H1 (cell line): ENCODE measurements around the gene C16orf89. TPM values are rescaled to one million over a fixed set of nuclear protein-coding genes. Genes with fewer than 3 reads are reported as not detected.
A peak's percentile ranks its signal among the peaks of the same experiment; 100 is the strongest.

Experiments used
- CTCF ChIA-PET: fragments of 300-600 bp; sonication (Branson Sonifier 250); formaldehyde crosslinking; loops from one replicate; lab custom pipeline; 2021; ENCODE audit not compliant: partially characterized antibody; lab: Charles Lee
- POLR2A ChIA-PET: fragments of 300-600 bp; sonication (Branson Sonifier 250); formaldehyde crosslinking; loops from one replicate; lab custom pipeline; 2021; ENCODE audit warnings: inconsistent platforms; ENCODE audit not compliant: partially characterized antibody; lab: Charles Lee
- DNase-seq, 2 experiments: peaks; one replicate each; pipeline versions ENCODE4 v3.0.0 to v3.0.0-alpha.2; 2010 to 2022; ENCODE audit warnings: low spot score in 2 of 2, low read depth in 1 of 2, mixed read lengths in 1 of 2
- FAIRE-seq: peaks from 2 replicates; lab custom pipeline; 2011; peaks lifted over from hg19 to GRCh38; lab: Jason Lieb, UNC
- H2AFZ ChIP-seq: 2 replicates; pipeline ENCODE4 v1.8.1; 2012; ENCODE audit warnings: low read length, inconsistent platforms
- H2AK5ac ChIP-seq: 2 replicates; pipeline ENCODE4 v1.6.1; 2013; ENCODE audit warnings: low read depth, low read length
- H2BK120ac ChIP-seq: replicated peaks from 2 replicates; pipeline ENCODE3; 2013; ENCODE audit warnings: low read depth, low read length, inconsistent platforms
- H2BK12ac ChIP-seq: 2 replicates; pipeline ENCODE4 v1.6.1; 2013; ENCODE audit warnings: low read depth, low read length
- H2BK15ac ChIP-seq: 2 replicates; pipeline ENCODE4 v1.6.1; 2013; ENCODE audit warnings: low read length
- H2BK20ac ChIP-seq: 2 replicates; pipeline ENCODE4 v1.6.1; 2013; ENCODE audit warnings: low read length
- H2BK5ac ChIP-seq: 2 replicates; pipeline ENCODE4 v1.6.1; 2013; ENCODE audit warnings: low read depth, low read length
- H3K14ac ChIP-seq: 2 replicates; pipeline ENCODE4 v1.6.1; 2013; ENCODE audit warnings: inconsistent platforms; ENCODE audit not compliant: insufficient read length
- H3K18ac ChIP-seq: 2 replicates; pipeline ENCODE4 v1.6.1; 2013; ENCODE audit warnings: low read length; ENCODE audit errors: extremely low read depth
- H3K23ac ChIP-seq: 2 replicates; pipeline ENCODE4 v1.6.1; 2013; ENCODE audit warnings: inconsistent platforms; ENCODE audit not compliant: insufficient read length
- H3K23me2 ChIP-seq: 2 replicates; pipeline ENCODE4 v1.6.1; 2013; ENCODE audit warnings: low read depth, low read length
- H3K27ac ChIP-seq: 2 replicates; pipeline ENCODE4 v1.6.1; 2011; ENCODE audit warnings: low read depth, low read length, inconsistent platforms
- H3K27me3 ChIP-seq, 4 experiments: replicated peaks in 1 of 4; 1 replicate in 1 of 4; 2 replicates in 3 of 4; pipeline versions ENCODE4 v1.6.1 to v1.8.1; 2011 to 2013; ENCODE audit warnings: low read length in 3 of 4, mild to moderate bottlenecking in 3 of 4, inconsistent platforms in 2 of 4, mixed read lengths in 2 of 4, moderate library complexity in 1 of 4; ENCODE audit not compliant: control insufficient read depth in 3 of 4, insufficient read depth in 3 of 4; ENCODE audit errors: extremely low read depth in 1 of 4
- H3K36me3 ChIP-seq, 4 experiments: 2 replicates each; pipeline versions ENCODE4 v1.6.1 to v1.8.1; 2011 to 2013; ENCODE audit warnings: mild to moderate bottlenecking in 4 of 4, low read length in 3 of 4, moderate library complexity in 2 of 4, control low read depth in 1 of 4, inconsistent platforms in 1 of 4; ENCODE audit not compliant: insufficient read depth in 4 of 4, control insufficient read depth in 2 of 4
- H3K4ac ChIP-seq: replicated peaks from 2 replicates; pipeline ENCODE3; 2013; ENCODE audit warnings: low read length, low read depth, mixed read lengths, inconsistent platforms; ENCODE audit not compliant: insufficient read length
- H3K4me1 ChIP-seq, 4 experiments: replicated peaks in 1 of 4; 1 replicate in 1 of 4; 2 replicates in 3 of 4; pipeline versions ENCODE4 v1.6.1 to v1.8.1; 2011 to 2013; ENCODE audit warnings: low read length in 3 of 4, inconsistent platforms in 2 of 4, mixed read lengths in 1 of 4; ENCODE audit not compliant: insufficient read depth in 4 of 4, control insufficient read depth in 3 of 4
- H3K4me2 ChIP-seq, 2 experiments: 2 replicates each; pipeline versions ENCODE4 v1.6.1 to v1.8.1; 2011 to 2013; ENCODE audit warnings: low read depth in 2 of 2, low read length in 2 of 2, control low read depth in 1 of 2, inconsistent platforms in 1 of 2, mild to moderate bottlenecking in 1 of 2; ENCODE audit not compliant: insufficient read depth in 1 of 2
- H3K4me3 ChIP-seq, 4 experiments: fragments of 200-600, 300-600 bp in 1 of 4; sonication (generic), shearing (Covaris generic), sonication (Bioruptor Twin) in 1 of 4; 2 replicates each; pipeline versions ENCODE4 v1.5.1 to v1.8.1; 2011 to 2016; ENCODE audit warnings: low read length in 4 of 4, low read depth in 3 of 4, control low read depth in 2 of 4, inconsistent platforms in 2 of 4, mild to moderate bottlenecking in 2 of 4, mixed read lengths in 1 of 4, moderate library complexity in 1 of 4; ENCODE audit not compliant: insufficient read depth in 2 of 4; ENCODE audit errors: extremely low read depth in 1 of 4
- H3K56ac ChIP-seq: replicated peaks from 2 replicates; pipeline ENCODE3; 2013; ENCODE audit warnings: low read depth, mild to moderate bottlenecking, mixed read lengths, low read length, inconsistent platforms; ENCODE audit not compliant: insufficient read length
- H3K79me1 ChIP-seq: 2 replicates; pipeline ENCODE4 v1.6.1; 2013; ENCODE audit warnings: low read depth, low read length, control low read depth
- H3K79me2 ChIP-seq, 2 experiments: 2 replicates each; pipeline versions ENCODE4 v1.6.1 to v1.8.1; 2012 to 2013; ENCODE audit warnings: low read length in 2 of 2, mild to moderate bottlenecking in 2 of 2, inconsistent platforms in 1 of 2; ENCODE audit not compliant: insufficient read depth in 2 of 2, control insufficient read depth in 1 of 2
- H3K9ac ChIP-seq, 4 experiments: replicated peaks in 1 of 4; 1 replicate in 1 of 4; 2 replicates in 3 of 4; pipeline versions ENCODE4 v1.6.1 to v1.8.1; 2011 to 2013; ENCODE audit warnings: low read depth in 3 of 4, low read length in 3 of 4, control low read depth in 2 of 4, mild to moderate bottlenecking in 2 of 4, moderate library complexity in 2 of 4, inconsistent platforms in 1 of 4; ENCODE audit errors: extremely low read depth in 1 of 4
- H3K9me3 ChIP-seq, 2 experiments: 2 replicates each; pipeline versions ENCODE4 v1.6.1 to v1.8.1; 2012 to 2013; ENCODE audit warnings: mild to moderate bottlenecking in 2 of 2, moderate library complexity in 2 of 2, control low read depth in 1 of 2, inconsistent platforms in 1 of 2, low read depth in 1 of 2, low read length in 1 of 2, mixed read lengths in 1 of 2; ENCODE audit not compliant: insufficient read depth in 2 of 2
- H4K20me1 ChIP-seq, 2 experiments: replicated peaks in 1 of 2; 2 replicates each; pipeline versions ENCODE3 to v1.8.1; 2011 to 2013; ENCODE audit warnings: inconsistent platforms in 2 of 2, low read length in 2 of 2, mild to moderate bottlenecking in 1 of 2; ENCODE audit not compliant: insufficient read depth in 2 of 2, control insufficient read depth in 1 of 2
- H4K5ac ChIP-seq: 2 replicates; pipeline ENCODE4 v1.6.1; 2013; ENCODE audit warnings: low read length, low read depth, mixed read lengths, inconsistent platforms; ENCODE audit not compliant: insufficient read length
- H4K8ac ChIP-seq: 2 replicates; pipeline ENCODE4 v1.8.0; 2013; ENCODE audit warnings: mild to moderate bottlenecking, moderate library complexity, low read length, inconsistent platforms; ENCODE audit not compliant: insufficient read depth; ENCODE audit errors: extremely low read depth
- H4K91ac ChIP-seq: replicated peaks from 2 replicates; pipeline ENCODE3; 2013; ENCODE audit warnings: low read length, mixed read lengths, inconsistent platforms; ENCODE audit not compliant: insufficient read length
- RAD21 ChIP-seq, 2 experiments: IDR thresholded peaks in 1 of 2; conservative IDR thresholded peaks in 1 of 2; 2 replicates each; pipeline ENCODE4 v1.6.1; 2011; ENCODE audit warnings: low read depth in 2 of 2, low read length in 2 of 2, improper control_type of control experiment in 1 of 2, inconsistent platforms in 1 of 2, mild to moderate bottlenecking in 1 of 2, moderate library complexity in 1 of 2
- RFX5 ChIP-seq: IDR thresholded peaks from 2 replicates; pipeline ENCODE4 v1.6.1; 2011; ENCODE audit warnings: low read depth, low read length, improper control_type of control experiment, borderline replicate concordance
- WGBS, 2 experiments: shearing (Covaris generic) in 1 of 2; methylation state at CpG; one replicate each; pipeline versions ENCODE4 v1.1.6 to v1.1.7; 2013 to 2015; ENCODE audit warnings: low lambda C conversion rate in 2 of 2, mixed read lengths in 2 of 2, inconsistent platforms in 1 of 2, low coverage in 1 of 2, missing lambda C conversion rate in 1 of 2; ENCODE audit not compliant: insufficient replicate concordance in 2 of 2, insufficient coverage in 1 of 2, insufficient read length in 1 of 2; ENCODE audit errors: extremely low coverage in 1 of 2, missing lambda C conversion rate in 1 of 2; 5-methylcytosine and 5-hydroxymethylcytosine counted together
- polyA plus RNA-seq, 7 experiments: library from polyadenylated mRNA; depleted of rRNA in 3 of 7; stranded (reverse) in 5 of 7; unstranded in 2 of 7; fragments of >200 nt in 5 of 7; fragments of 200-250 nt in 2 of 7; gene quantifications; 1 replicate in 5 of 7; 2 replicates in 1 of 7; 4 replicates in 1 of 7; pipeline versions ENCODE4 v1.2.1 to v1.2.3, GENCODE V29; 2011 to 2013; ENCODE audit warnings: missing spikeins in 2 of 7, mixed read lengths in 2 of 7
- total RNA-seq: library from RNA; stranded (reverse); fragmentation: NEBNext Ultra II Directional; extraction: Animal tissue kit (Norgen Biotek cat#: 25700); gene quantifications from 2 replicates; pipeline ENCODE4 v1.2.1, GENCODE V29; 2021

The C16orf89 gene
- total and polyA plus RNA-seq, 2 of the 8 experiments (the other 6 are each of a cell fraction or from before 2014, with no cell fraction given): 6.7 to 9.9 TPM

GRCh38 chr16:5024632-5025031 lies 41.1 kb downstream of the C16orf89 start:
- TF ChIP-seq RFX5: no peak
- peak; percentile 30 to 33 for TF ChIP-seq RAD21 (IDR thresholded peaks at IDR 0.05 in 1 of 2, conservative IDR thresholded peaks at IDR 0.05 in 1 of 2; ENCODE audit: low read depth in 2 of 2, low read length in 2 of 2)
- H4K91ac ChIP-seq: no peak overlapping the region
- 91% methylated on average over 4 of the region's 4 CpGs; no CpG with 5 or more reads in 1 of the 2 experiments for WGBS, 2 experiments
- H3K79me2 ChIP-seq: no peaks in the 10 kb centered on the region
- H2AK5ac ChIP-seq: no peak overlapping the region
- DNase-seq (no peak), FAIRE-seq (no peak)
- H4K5ac ChIP-seq: no peak overlapping the region
- no peak overlapping the region for H2BK20ac ChIP-seq
- H3K4ac ChIP-seq: no peak overlapping the region
- ChIA-PET POLR2A (interaction anchor here (0.6 to 2.2 kb wide), 6 partner anchors 9 to 735 kb away, joined by 3 to 8 read pairs (median 4); partner anchors contain the start of genes NAGPA and SEC14L5), CTCF (interaction anchor here (0.6 to 3.7 kb wide), 27 partner anchors 9 to 443 kb away, joined by 3 to 30 read pairs (median 4); partner anchors contain the start of genes NAGPA and SEC14L5)
- H3K4me2 ChIP-seq: no peak overlapping the region
- H2BK15ac ChIP-seq: 0 out of 2 replicates have a peak overlapping the region, but pooled peaks have one; percentile 29
- H3K9me3 ChIP-seq: no peaks in the 10 kb centered on the region
- H3K27me3 ChIP-seq: no peaks in the 10 kb centered on the region
- no peak overlapping the region for H3K9ac ChIP-seq
- H4K20me1 ChIP-seq: no peaks in the 10 kb centered on the region
- no peak overlapping the region for H3K4me3 ChIP-seq
- H3K18ac ChIP-seq: no peak overlapping the region
- peaks cover 0 to 4% (median 1%) of the 10 kb centered on the region in 4 experiments; a peak in 3 of 7 replicates for H3K4me1 ChIP-seq
- H3K23ac ChIP-seq: no peak overlapping the region
- H2BK5ac ChIP-seq: no peak overlapping the region
- no peak overlapping the region for H2BK12ac ChIP-seq
- H3K79me1 ChIP-seq: no peaks in the 10 kb centered on the region
- no peak overlapping the region for H3K56ac ChIP-seq
- peak overlapping the region; percentile 22; the same call in 1 of the 2 replicates for H4K8ac ChIP-seq
- no peaks in the 10 kb centered on the region for H3K23me2 ChIP-seq
- H3K36me3 ChIP-seq: no peaks in the 10 kb centered on the region
- H2AFZ ChIP-seq: no peak overlapping the region
- no peak overlapping the region for H2BK120ac ChIP-seq
- no peak overlapping the region for H3K27ac ChIP-seq
- H3K14ac ChIP-seq: no peak overlapping the region
